NCI-H345 (cell line): ENCODE data around the gene PPOX.

Source experiments
- DNase-seq: peaks from one replicate; lab custom pipeline; 2025; lab: John Stamatoyannopoulos, UW

PPOX gene

GRCh38 chr1:161153682-161154337 is 12.4 kb upstream of the PPOX start, which contains the start of gene UFC1:
TSS of gene UFC1 (plus strand) at chr1:161153978. CDS start at chr1:161153998, 20 bp downstream.
- peak; percentile 87 for DNase-seq

GRCh38 chr1:161157867-161158266 is 8.4 kb upstream of the PPOX start:
- no peak for DNase-seq

- no peak for DNase-seq
These were observed 7.8 kb upstream of the PPOX start for GRCh38 chr1:161158316-161159010.

- DNase-seq = peak; percentile 92
These were observed 6.9 kb upstream of the PPOX start, which contains the start of gene USP21 for GRCh38 chr1:161159087-161159912. TSS of gene USP21 (plus strand) at chr1:161159500. CDS start at chr1:161160641, 1,141 bp downstream.

GRCh38 chr1:161159913-161160243 is 6.3 kb upstream of the PPOX start:
- DNase-seq = no peak

- DNase-seq = no peak
These were observed 5.5 kb upstream of the PPOX start for GRCh38 chr1:161160671-161161145.

GRCh38 chr1:161161652-161162051 is 4.6 kb upstream of the PPOX start:
- DNase-seq = no peak

- DNase-seq = no peak
These were observed 4.2 kb upstream of the PPOX start for GRCh38 chr1:161162052-161162451.

GRCh38 chr1:161162806-161163205 is 3.4 kb upstream of the PPOX start:
- no peak for DNase-seq

- DNase-seq = no peak
These were observed 2.4 kb upstream of the PPOX start for GRCh38 chr1:161163793-161164192.

GRCh38 chr1:161164901-161165610 is 1.2 kb upstream of the PPOX start:
- no peak for DNase-seq

- DNase-seq = no peak
These were observed 683 bp downstream of the PPOX start for GRCh38 chr1:161166669-161167548.

- DNase-seq = no peak
These were observed 2.7 kb downstream of the PPOX start for GRCh38 chr1:161168906-161169305.

- DNase-seq = no peak
These were observed 5.0 kb downstream of the PPOX start for GRCh38 chr1:161171191-161171590.

- DNase-seq = no peak
These were observed 5.5 kb downstream of the PPOX start for GRCh38 chr1:161171696-161172095.

- DNase-seq = no peak
These were observed 6.1 kb downstream of the PPOX start for GRCh38 chr1:161172349-161172748.

- no peak for DNase-seq
These were observed 6.7 kb downstream of the PPOX start for GRCh38 chr1:161172776-161173376.

GRCh38 chr1:161173711-161174110 is 7.5 kb downstream of the PPOX start:
- DNase-seq = no peak

GRCh38 chr1:161174911-161175310 is 8.7 kb downstream of the PPOX start:
- DNase-seq = no peak

GRCh38 chr1:161175771-161176453 is 9.7 kb downstream of the PPOX start:
- no peak for DNase-seq
